Measurements from ENCODE around the gene BCAR3. TPM values are rescaled to one million over a fixed set of nuclear protein-coding genes. Genes with fewer than 3 reads are reported as not detected.

The BCAR3 gene
- total RNA-seq, 1 experiment from 2014 or later, result 33.9 TPM

GRCh38 chr1:93692983-93693591 is 11.4 kb upstream of the BCAR3 start:
- intact Hi-C loops (cut with micrococcal nuclease; ENCODE audit: unreplicated experiment), result no loop called here
- no peaks in the 10 kb centered on the region for H3K27me3 ChIP-seq (ENCODE audit: control insufficient read depth, insufficient read depth, low read length)
- no peaks in the 10 kb centered on the region for H3K36me3 ChIP-seq (ENCODE audit: control insufficient read depth, insufficient read depth, low read length)
- BruUV-seq (replicated peaks), result no TSS peak
- H3K9me3 ChIP-seq (ENCODE audit: control insufficient read depth, insufficient read depth, low read depth, low read length), result no peaks in the 10 kb centered on the region
- POLR2A ChIA-PET, result no interaction called here
- peak overlapping the region in 1 of 2 experiments; percentile 27; a peak in 2 of 4 replicates for H3K4me3 ChIP-seq (ENCODE audit: low read depth in 2 of 2, low read length in 2 of 2)
- CTCF ChIA-PET, result no interaction called here
- ATAC-seq (peak; percentile 86), DNase-seq (ENCODE audit: low read depth, low spot score) (peak; percentile 87)
- TF ChIP-seq REST (IDR thresholded peaks at IDR 0.05; ENCODE audit: insufficient read depth in 1 of 2, low read depth in 2 of 2, low read length in 1 of 2) (no peak), SIN3A (IDR thresholded peaks at IDR 0.05; ENCODE audit: borderline replicate concordance, insufficient read depth, low read depth, low read length) (no peak), POLR2AphosphoS5 (IDR thresholded peaks at IDR 0.05; ENCODE audit: low read depth, low read length) (no peak), TCF7L2 (IDR thresholded peaks at IDR 0.05; ENCODE audit: low read depth, low read length) (no peak), CTCF (IDR thresholded peaks at IDR 0.05) (no peak)
- in situ Hi-C loops (cut with HindIII; ENCODE audit: low pct_unique_long_range_greater_than_20kb, low sequenced_read_pairs), result no loop called here
- H3K4me1 ChIP-seq (ENCODE audit: control insufficient read depth, insufficient read depth, low read length), result peaks cover 27% of the 10 kb centered on the region
- H3K27ac ChIP-seq (ENCODE audit: low read length), result peak overlapping the region; percentile 80

- intact Hi-C loops (cut with micrococcal nuclease; ENCODE audit: unreplicated experiment), result no loop called here
- Histone ChIP-seq H3K27ac (ENCODE audit: low read length) (peak overlapping the region; percentile 80), H3K4me1 (ENCODE audit: control insufficient read depth, insufficient read depth, low read length) (peaks cover 27% of the 10 kb centered on the region), H3K27me3 (ENCODE audit: control insufficient read depth, insufficient read depth, low read length) (no peaks in the 10 kb centered on the region), H3K36me3 (ENCODE audit: control insufficient read depth, insufficient read depth, low read length) (no peaks in the 10 kb centered on the region), H3K9me3 (ENCODE audit: control insufficient read depth, insufficient read depth, low read depth, low read length) (no peaks in the 10 kb centered on the region), H3K4me3 (ENCODE audit: low read depth in 2 of 2, low read length in 2 of 2) (peak overlapping the region in 1 of 2 experiments; percentile 27; a peak in 2 of 4 replicates)
- no TSS peak for BruUV-seq (replicated peaks)
- POLR2A ChIA-PET, result no interaction called here
- CTCF ChIA-PET, result no interaction called here
- DNase-seq (ENCODE audit: low read depth, low spot score) (no peak), ATAC-seq (peak; percentile 54)
- in situ Hi-C loops (cut with HindIII; ENCODE audit: low pct_unique_long_range_greater_than_20kb, low sequenced_read_pairs), result no loop called here
- no peak for TF ChIP-seq POLR2AphosphoS5 (IDR thresholded peaks at IDR 0.05; ENCODE audit: low read depth, low read length)
- TF ChIP-seq SIN3A (IDR thresholded peaks at IDR 0.05; ENCODE audit: borderline replicate concordance, insufficient read depth, low read depth, low read length), result no peak
- no peak for TF ChIP-seq TCF7L2 (IDR thresholded peaks at IDR 0.05; ENCODE audit: low read depth, low read length)
- no peak for TF ChIP-seq CTCF (IDR thresholded peaks at IDR 0.05)
- TF ChIP-seq REST (IDR thresholded peaks at IDR 0.05; ENCODE audit: insufficient read depth in 1 of 2, low read depth in 2 of 2, low read length in 1 of 2), result no peak
Observed at GRCh38 chr1:93692451-93692861, 10.8 kb upstream of the BCAR3 start.

Data from Panc1 (cell line).